Measurements from ENCODE around the gene GALNT11.
"Not testable (repeated sequence)": the region's sequence is repeated elsewhere in the genome, so short reads cannot be mapped to it uniquely, and the experiment has no call there.

The GALNT11 gene

DNA sequence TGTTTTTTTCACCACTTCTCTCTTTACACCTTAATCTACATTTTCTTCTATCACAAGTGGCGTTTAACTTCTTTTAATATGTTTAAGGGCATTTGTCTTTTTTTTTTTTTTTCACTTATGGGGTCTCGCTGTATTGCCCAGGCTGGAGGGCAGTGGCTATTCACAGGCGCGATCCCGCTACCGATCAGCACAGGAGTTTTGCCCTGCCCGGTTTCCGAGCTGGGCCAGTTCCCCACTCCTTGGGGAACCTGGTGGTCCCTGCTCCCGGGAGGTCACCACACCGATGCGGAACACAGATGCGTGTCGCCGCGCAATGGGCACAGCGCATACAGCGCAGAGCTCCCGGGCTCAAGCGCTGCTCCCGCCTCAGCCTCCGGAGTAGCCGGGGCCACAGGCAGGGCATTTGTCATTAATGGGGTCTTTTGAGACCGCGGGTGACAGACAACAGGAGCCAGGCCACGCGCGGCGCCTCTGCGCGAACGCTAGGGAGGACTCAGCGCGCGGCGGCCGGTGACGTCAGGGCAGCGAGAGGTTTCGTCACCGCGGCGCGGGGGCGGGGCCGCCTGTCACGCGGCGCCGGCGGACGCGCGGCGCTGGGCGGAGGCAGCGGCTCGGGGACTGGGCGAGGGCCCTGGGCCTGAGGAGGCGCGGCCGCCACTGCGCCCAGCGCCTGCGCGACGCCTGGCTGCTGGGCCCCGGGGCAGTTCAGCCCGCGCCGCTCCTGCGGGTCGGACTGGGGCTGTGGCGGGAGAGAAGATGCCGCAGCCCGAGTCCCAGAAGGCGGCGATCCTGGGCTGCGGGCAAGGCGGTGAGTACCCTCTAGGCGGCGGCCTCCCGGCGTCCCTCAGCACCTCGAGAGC, at the start of gene GALNT11:
Gene GALNT11, plus strand, starts transcription at position 598 of the 860 bp plus-strand sequence. CDS start 68,554 bp downstream, outside the sequence.
- peak; percentile 28 for DNase-seq

DNA sequence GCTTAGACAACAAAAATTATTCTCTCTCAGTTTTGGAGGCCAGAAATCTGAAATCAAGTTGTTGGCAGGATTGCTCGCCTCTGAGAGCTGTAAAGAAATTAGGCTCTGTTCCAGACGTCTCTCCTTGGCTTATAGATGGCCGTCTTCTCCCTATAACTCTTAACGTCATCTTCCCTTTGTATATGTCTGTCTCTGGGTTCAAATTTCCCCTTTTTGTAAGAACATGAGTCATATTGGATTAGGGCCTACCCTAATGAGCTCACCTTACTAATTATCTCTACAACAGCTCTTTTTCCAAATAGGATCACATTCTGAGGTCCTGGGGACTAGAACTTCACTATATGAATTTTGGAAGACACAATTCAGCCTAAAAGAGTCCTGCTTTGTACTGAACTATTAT, 46.9 kb upstream of the GALNT11 start:
- DNase-seq, result no peak

GRCh38 chr7:151981223-151981622, 44.3 kb upstream of the GALNT11 start:
- DNase-seq, result no peak

DNA sequence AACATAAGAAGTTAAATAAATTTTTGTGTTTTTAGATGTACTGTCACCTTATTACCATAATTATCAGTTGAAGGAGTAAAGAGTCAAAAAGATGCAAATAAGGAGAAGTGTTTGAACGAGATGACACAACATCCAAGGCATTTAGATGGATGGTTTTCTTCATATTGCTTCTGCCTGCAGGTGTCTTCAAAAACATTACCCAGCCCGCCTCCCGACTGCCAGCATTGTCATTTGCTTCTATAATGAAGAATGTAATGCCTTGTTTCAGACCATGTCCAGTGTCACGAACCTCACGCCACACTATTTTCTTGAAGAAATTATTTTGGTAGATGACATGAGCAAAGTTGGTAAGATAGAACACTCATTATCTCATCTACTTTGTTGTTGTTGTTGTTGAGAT, 42.7 kb upstream of the GALNT11 start:
- DNase-seq, result no peak

GRCh38 chr7:151984612-151985011, 40.9 kb upstream of the GALNT11 start:
- DNase-seq, result no peak

DNA sequence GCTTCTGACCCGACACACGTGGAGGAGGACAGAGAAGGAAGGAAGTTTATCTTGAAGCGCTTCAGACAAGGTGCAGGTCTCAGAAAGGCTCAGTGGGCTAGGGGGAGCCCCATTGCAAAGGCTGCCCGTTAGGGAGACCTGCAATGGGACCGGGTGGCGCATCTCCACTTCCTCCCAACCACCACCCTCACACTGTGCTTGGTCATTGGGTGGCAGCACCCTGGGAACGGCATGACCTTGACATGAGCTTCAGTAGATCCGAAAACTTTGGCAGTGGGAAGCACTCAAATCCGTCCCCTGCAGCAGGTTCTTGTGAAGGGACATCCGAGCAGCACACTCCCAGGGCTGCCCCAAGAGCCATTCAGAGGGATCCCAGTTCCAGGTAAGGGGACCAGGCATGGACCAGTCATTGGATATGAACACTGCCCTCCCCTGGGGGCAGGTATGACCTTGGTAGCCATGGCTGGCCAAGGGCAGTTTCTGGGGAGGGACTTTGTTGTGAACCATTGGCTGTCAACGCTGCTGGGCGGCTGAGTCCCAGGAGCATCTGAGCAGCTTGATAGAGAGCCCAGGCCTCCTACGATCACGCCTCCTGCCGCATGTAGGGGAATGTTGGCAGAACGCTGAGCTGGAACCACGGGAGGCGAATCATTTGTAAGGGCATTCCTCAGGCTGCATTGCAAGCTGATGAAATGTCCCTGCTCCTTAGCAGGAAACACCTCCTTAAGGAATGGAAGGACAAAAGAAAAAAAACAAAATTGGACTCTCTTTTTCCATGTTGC, 37.5 kb upstream of the GALNT11 start:
- DNase-seq, result no peak

- peak; percentile 15 for DNase-seq
These were observed 33.1 kb upstream of the GALNT11 start for GRCh38 chr7:151992375-151992774.

GRCh38 chr7:151993977-151994676, 31.3 kb upstream of the GALNT11 start:
- no peak for DNase-seq

DNA sequence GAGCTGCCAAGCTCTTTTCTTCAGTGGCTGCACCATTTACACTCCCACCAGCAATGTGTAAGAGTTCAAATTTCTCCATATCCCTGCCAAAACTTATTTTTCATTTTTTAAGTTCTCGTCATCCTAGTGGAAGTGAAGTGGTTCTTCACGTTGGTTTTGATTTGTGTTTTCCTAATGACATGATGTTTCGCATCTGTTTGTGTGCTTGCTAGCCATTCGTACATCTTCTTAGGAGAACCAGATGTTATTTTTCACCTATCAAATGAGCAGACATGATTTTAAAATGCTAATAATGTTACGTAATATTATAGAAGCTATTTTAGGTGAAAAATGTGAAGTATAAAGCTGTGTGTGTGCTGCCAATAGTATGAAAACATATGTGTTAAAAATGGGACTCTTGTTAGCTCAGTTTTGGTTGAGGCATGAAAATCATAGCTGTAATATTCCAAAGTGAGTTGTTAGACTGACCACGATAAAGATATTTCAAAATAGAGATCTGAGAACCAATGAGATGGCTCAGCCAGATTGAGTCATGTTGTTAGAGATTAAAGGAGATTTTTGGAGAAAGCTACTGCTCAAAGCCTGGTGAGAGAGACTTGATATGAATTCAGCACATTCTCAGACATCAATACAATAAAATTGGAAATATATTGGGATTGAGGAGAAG, 25.9 kb upstream of the GALNT11 start:
- no peak for DNase-seq

GRCh38 chr7:152000191-152000590, 25.3 kb upstream of the GALNT11 start:
- no peak for DNase-seq

GRCh38 chr7:152006336-152006735, 19.1 kb upstream of the GALNT11 start:
- DNase-seq, result no peak

DNA sequence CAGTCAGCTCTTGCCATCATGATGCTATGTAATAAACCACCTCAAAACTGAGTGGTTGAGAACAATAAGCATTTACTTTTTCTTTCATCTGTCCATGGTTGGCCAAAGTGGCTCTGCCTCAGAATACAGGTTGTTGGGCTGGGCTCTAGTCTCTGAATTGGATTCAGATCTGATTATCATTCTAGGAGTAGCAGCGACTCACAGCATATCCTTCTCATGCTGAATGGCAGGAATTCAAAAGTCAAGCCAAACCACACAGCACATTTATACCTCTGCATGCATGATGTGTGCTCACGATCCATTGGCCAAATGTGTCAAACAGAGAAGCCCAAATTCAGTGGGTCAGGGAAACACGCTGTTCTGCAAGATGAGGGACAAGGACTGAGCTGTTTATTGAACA, 13.6 kb upstream of the GALNT11 start:
- no peak for DNase-seq

DNA sequence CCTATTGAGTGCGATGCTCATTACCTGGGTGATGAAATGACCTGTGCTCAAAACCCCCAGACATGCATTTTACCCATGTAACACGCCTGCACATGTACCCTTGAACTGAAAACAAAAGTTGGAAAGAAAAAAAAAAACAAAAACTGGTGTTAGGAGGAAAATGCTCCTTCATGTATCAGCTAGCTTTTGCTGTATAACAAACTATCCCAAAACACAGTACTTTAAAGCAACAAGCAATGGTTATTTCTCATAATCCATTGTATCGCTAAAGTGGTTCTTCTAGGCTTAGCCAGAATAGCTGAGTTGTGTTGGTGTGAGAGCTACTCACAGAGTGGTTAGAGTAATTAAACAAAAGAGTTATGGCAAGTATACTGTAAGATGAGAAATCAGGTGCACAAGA, 12.2 kb upstream of the GALNT11 start:
- DNase-seq, result no peak

DNA sequence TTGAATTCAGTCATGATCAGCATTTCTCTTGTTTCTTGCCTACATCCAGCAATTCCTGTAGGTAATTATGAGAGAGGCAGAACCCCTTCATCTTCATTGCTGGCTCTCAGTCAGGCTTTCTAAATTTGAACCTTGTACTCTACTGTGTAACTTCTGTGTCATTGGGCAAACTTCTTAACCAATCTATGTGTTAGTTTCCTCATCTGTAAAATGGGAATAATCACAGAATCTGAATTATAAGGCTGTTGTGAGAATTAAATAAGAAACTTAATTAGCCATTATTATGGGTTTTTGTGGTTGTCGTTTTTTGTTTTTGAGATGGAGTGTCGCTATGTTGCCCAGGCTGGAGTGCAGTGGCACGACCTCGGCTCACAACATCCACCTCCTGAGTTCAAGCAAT, 11.5 kb upstream of the GALNT11 start:
- DNase-seq, result no peak

DNA sequence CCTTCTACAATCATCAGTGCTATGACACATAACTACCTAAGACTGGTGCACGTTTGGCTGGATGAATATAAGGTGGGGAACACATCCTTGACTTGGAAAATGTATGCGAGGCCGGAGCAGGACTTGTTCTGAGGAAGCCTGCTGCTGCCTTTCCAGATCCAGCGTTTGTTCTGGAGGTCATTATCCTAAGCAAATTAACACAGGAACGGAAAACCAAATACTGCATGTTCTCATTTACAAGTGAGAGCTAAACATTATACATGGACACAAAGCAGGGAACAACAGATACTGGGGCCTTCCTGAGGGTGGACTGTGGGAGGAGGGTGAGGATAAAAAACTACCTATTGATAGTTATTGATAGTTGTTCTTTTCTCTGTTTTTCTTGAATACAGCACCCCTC, 10.8 kb upstream of the GALNT11 start:
- no peak for DNase-seq

- no peak for DNase-seq
These were observed 9.9 kb upstream of the GALNT11 start for GRCh38 chr7:152015600-152015999.

DNA sequence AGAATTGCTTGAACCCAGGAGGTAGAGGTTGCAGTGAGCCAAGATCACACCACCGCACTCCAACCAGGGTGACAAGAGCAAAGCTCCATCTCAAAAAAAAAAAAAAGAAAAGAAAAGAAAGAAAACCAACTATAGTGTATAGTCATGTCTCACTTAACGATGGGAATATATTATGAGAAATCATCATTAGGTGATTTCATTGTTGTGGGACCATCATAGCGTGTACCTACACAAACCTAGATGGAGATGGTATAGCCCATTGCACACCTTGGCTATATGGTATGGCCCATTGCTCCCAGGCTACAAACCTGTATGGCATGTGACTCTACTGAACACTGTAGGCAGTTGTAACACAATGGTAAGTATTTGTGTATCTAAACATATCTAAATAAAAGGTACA, 8.5 kb upstream of the GALNT11 start:
- DNase-seq, result no peak

DNA sequence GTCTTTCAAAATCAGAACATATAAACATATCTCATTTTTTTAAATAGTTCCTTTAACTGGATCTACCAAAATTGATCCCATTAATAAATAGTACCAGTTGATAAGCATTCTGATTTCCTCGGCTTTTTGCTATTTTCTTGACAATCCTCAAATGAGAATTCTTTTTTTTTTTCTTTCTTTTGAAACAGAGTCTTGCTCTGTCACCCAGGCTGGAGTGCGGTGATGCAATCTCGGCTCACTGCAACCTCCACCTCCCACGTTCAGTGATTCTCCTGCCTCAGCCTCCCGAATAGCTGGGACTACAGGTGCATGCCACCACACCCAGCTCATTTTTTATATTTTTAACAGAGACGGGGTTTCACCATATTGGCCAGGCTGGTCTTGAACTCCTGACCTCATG, 7.8 kb upstream of the GALNT11 start:
- DNase-seq, result not testable (repeated sequence)

DNA sequence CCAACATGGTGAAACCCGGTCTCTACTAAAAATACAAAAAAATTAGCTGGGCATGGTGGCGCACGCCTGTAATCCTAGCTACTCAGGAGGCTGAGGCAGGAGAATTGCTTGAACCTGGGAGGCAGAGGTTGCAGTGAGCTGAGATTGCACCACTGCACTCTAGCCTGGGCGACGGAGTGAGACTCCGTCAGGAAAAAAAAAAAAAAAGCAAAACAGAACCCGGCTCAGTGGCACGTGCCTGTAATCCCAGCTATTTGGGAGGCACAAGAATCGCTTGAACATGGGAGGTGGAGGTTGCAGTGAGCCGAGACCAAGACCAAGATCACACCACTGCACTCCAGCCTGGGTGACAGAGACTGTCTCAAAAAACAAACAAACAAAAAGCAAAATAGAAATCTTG, 3.7 kb upstream of the GALNT11 start:
- DNase-seq, result not testable (repeated sequence)

DNA sequence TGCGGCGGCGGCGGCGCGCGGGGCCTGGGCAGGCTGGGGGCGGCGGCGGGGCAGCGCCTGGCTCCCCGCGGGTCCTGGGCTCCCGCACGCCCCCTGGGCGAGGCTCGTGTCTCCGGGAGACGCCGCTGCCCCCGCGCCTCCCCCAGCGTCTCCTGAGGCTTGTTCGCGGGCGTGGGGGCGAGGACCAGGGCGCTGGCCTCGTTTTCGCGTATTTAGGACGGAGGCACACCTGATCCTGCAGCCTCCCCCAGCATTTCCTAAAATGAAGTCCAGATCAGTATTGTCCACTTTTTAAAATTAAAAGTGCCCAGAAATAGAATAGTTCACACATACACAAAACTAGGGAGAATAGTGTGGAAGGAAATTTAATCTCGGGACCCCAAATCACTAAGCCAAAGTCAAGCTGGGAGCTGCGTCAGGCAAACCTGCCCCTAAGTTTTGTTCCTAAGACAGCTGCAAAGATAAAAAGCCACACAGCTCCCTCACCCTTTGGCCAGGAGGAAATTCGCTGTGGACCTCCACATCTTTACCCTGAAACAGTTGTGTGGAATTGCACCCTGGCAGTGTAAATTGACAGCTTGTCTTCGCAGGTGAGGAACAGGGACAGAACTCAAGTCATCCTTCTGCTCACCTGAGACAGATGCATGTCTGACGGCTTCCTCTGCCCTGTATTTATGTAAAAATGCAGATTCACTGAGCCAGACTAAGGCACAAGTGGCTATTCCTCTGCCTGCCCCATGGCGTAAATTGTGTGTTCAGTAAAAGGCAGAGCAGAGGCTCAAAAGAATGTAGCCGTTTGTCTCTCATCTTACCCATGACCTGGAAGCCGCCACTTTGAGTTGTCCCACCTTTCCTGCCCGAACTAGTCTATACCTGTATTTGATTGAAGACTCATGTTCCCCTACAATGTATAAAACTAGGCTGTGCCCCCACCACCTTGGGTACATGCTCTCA, 740 bp downstream of the GALNT11 start:
- DNase-seq, result no peak

- not testable (repeated sequence) for DNase-seq
These were observed 2.3 kb downstream of the GALNT11 start for GRCh38 chr7:152027491-152028365.
